ENCODE results near the gene ARHGEF25.
"Not testable (repeated sequence)": the region's sequence is repeated elsewhere in the genome, so short reads cannot be mapped to it uniquely, and the experiment has no call there.

The ARHGEF25 gene

GRCh38 chr12:57640175-57641042 is 29.2 kb downstream of the ARHGEF25 start:
- DNase-seq, result no peak

GRCh38 chr12:57641699-57642442 is 30.6 kb downstream of the ARHGEF25 start:
- no peak for DNase-seq

GRCh38 chr12:57645990-57646658 is 34.9 kb downstream of the ARHGEF25 start:
- DNase-seq, result peak; percentile 28

- not testable (repeated sequence) for DNase-seq
Measured at GRCh38 chr12:57646659-57647049, 35.4 kb downstream of the ARHGEF25 start.

- no peak for DNase-seq
Measured at GRCh38 chr12:57654042-57654441, 42.8 kb downstream of the ARHGEF25 start.

GRCh38 chr12:57655541-57656240 is 44.5 kb downstream of the ARHGEF25 start:
- no peak for DNase-seq

GRCh38 chr12:57656408-57656807 is 45.2 kb downstream of the ARHGEF25 start:
- not testable (repeated sequence) for DNase-seq

- no peak for DNase-seq
Measured at GRCh38 chr12:57657744-57658143, 46.5 kb downstream of the ARHGEF25 start.

GRCh38 chr12:57658890-57659289 is 47.7 kb downstream of the ARHGEF25 start:
- DNase-seq, result no peak

GRCh38 chr12:57661376-57661775 is 50.1 kb downstream of the ARHGEF25 start:
- DNase-seq, result no peak

GRCh38 chr12:57665066-57665820 is 54.0 kb downstream of the ARHGEF25 start:
- DNase-seq, result not testable (repeated sequence)
